SU-DHL-6 (cell line): ENCODE data around the gene GAPDH.
"Not testable (repeated sequence)": the region's sequence is repeated elsewhere in the genome, so short reads cannot be mapped to it uniquely, and the experiment has no call there.

Experiments
- H2AFZ ChIP-seq: fragments of 200-600 bp; sonication (generic); 2 replicates; pipeline ENCODE4 v1.6.1; 2014; ENCODE audit warnings: low read depth, mild to moderate bottlenecking, moderate library complexity, mixed read lengths, antibody characterized with exemption, low read length; ENCODE audit not compliant: severe bottlenecking
- H3F3A ChIP-seq: fragments of 200-600 bp; shearing (Covaris generic); 2 replicates; pipeline ENCODE4 v1.6.0; 2016; ENCODE audit warnings: antibody characterized with exemption, mild to moderate bottlenecking; ENCODE audit not compliant: insufficient read depth
- H3K27ac ChIP-seq: fragments of 200-600 bp; sonication (generic); 2 replicates; pipeline ENCODE4 v1.5.1; 2016; ENCODE audit warnings: low read depth, mild to moderate bottlenecking, low read length, moderate library complexity, mixed read lengths
- H3K27me3 ChIP-seq: fragments of 200-600 bp; sonication (generic), shearing (Covaris generic); 2 replicates; pipeline ENCODE4 v1.6.0; 2014; ENCODE audit warnings: mild to moderate bottlenecking, low read length
- H3K36me3 ChIP-seq: fragments of 200-600 bp; sonication (generic); 2 replicates; pipeline ENCODE4 v1.6.1; 2014; ENCODE audit warnings: mild to moderate bottlenecking, low read length, mixed read lengths
- H3K4me2 ChIP-seq: fragments of 300-600, 200-600 bp; shearing (Covaris generic), sonication (generic); 2 replicates; pipeline ENCODE4 v1.6.0; 2014; ENCODE audit warnings: low read length, low read depth, mild to moderate bottlenecking; ENCODE audit not compliant: poor library complexity, severe bottlenecking
- H3K4me3 ChIP-seq: fragments of 200-600 bp; sonication (generic); 2 replicates; pipeline ENCODE4 v1.5.1; 2014; ENCODE audit warnings: antibody characterized with exemption, low read length, mild to moderate bottlenecking, mixed read lengths; ENCODE audit not compliant: insufficient read depth, poor library complexity, severe bottlenecking
- H3K79me2 ChIP-seq: fragments of 200-600 bp; sonication (generic); 2 replicates; pipeline ENCODE4 v1.6.1; 2014; ENCODE audit warnings: mild to moderate bottlenecking, low read length, moderate library complexity; ENCODE audit not compliant: insufficient read depth
- H3K9ac ChIP-seq: fragments of 200-600 bp; sonication (generic); 2 replicates; pipeline ENCODE4 v1.7.0; 2014; ENCODE audit warnings: mild to moderate bottlenecking, low read length
- H3K9me2 ChIP-seq: fragments of 200-600 bp; sonication (generic); replicated peaks from 2 replicates; pipeline ENCODE4 v1.6.1; 2014; ENCODE audit warnings: low read length; ENCODE audit not compliant: insufficient read depth
- H3K9me3 ChIP-seq: fragments of 200-600 bp; sonication (generic); 2 replicates; pipeline ENCODE4 v1.6.1; 2014; ENCODE audit warnings: low read length, mixed read lengths; ENCODE audit not compliant: insufficient read depth
- H4K20me1 ChIP-seq: fragments of 200-600 bp; sonication (generic); 2 replicates; pipeline ENCODE4 v1.6.1; 2014; ENCODE audit warnings: low read depth, mild to moderate bottlenecking, antibody characterized with exemption, low read length, moderate library complexity, mixed read lengths
- CTCF ChIP-seq: fragments of 200-600 bp; sonication (generic); IDR thresholded peaks from one replicate; pipeline ENCODE4 v1.5.1; 2017; ENCODE audit warnings: antibody characterized with exemption, mild to moderate bottlenecking, low read length, moderate library complexity; ENCODE audit not compliant: insufficient read depth, poor library complexity, severe bottlenecking
- EZH2phosphoT487 ChIP-seq: fragments of 200-600 bp; sonication (generic), shearing (Covaris generic); conservative IDR thresholded peaks from 2 replicates; pipeline ENCODE4 v1.6.1; 2018; ENCODE audit warnings: mild to moderate bottlenecking, antibody characterized with exemption, low read length, moderate library complexity, mixed read lengths

The GAPDH gene

GRCh38 chr12:6555018-6555691 lies 20.8 kb downstream of the GAPDH start:
- H3K27me3 ChIP-seq = no peaks in the 10 kb centered on the region
- H3K9me2 ChIP-seq = no peaks in the 10 kb centered on the region
- no peaks in the 10 kb centered on the region for H3K36me3 ChIP-seq
- peaks cover 45% of the 10 kb centered on the region for H3K79me2 ChIP-seq
- H4K20me1 ChIP-seq = peaks cover 2% of the 10 kb centered on the region; the same call in 1 of the 2 replicates
- H3K9ac ChIP-seq = peak overlapping the region; percentile 76
- peak overlapping the region; percentile 68 for H3K4me3 ChIP-seq
- H3K27ac ChIP-seq = peak overlapping the region; percentile 66
- TF ChIP-seq CTCF (no peak), EZH2phosphoT487 (no peak)
- no peak overlapping the region for H2AFZ ChIP-seq
- H3K9me3 ChIP-seq = no peaks in the 10 kb centered on the region
- H3K4me2 ChIP-seq = peak overlapping the region; percentile 90
- peaks cover 24% of the 10 kb centered on the region for H3F3A ChIP-seq

GRCh38 chr12:6556496-6556817 lies 22.1 kb downstream of the GAPDH start:
- not testable (repeated sequence) for H4K20me1 ChIP-seq, H3K4me3 ChIP-seq, H3K27me3 ChIP-seq, H3K9me2 ChIP-seq, H3K27ac ChIP-seq, H3K9me3 ChIP-seq, H2AFZ ChIP-seq, H3K36me3 ChIP-seq, H3K9ac ChIP-seq
- Histone ChIP-seq H3F3A (peaks cover 24% of the 10 kb centered on the region), H3K4me2 (peak overlapping the region; percentile 90), H3K79me2 (peaks cover 38% of the 10 kb centered on the region)

GRCh38 chr12:6556857-6557256 lies 22.5 kb downstream of the GAPDH start:
- Histone ChIP-seq H3K9me3 (no peaks in the 10 kb centered on the region), H3K9ac (no peak overlapping the region), H4K20me1 (peaks cover 2% of the 10 kb centered on the region; the same call in 1 of the 2 replicates), H3K4me2 (no peak overlapping the region), H3K9me2 (no peaks in the 10 kb centered on the region), H3F3A (peaks cover 24% of the 10 kb centered on the region), H3K79me2 (peaks cover 34% of the 10 kb centered on the region), H3K4me3 (no peak overlapping the region), H2AFZ (no peak overlapping the region), H3K27me3 (no peaks in the 10 kb centered on the region), H3K27ac (no peak overlapping the region), H3K36me3 (0 out of 2 replicates have a peak, but pooled peaks cover 6% of the 10 kb centered on the region)
- TF ChIP-seq CTCF = no peak
- TF ChIP-seq EZH2phosphoT487 = no peak

- peaks cover 24% of the 10 kb centered on the region for H3F3A ChIP-seq
- H3K27ac ChIP-seq, H3K9ac ChIP-seq: not testable (repeated sequence)
These were observed 23.9 kb downstream of the GAPDH start for GRCh38 chr12:6558014-6558760.

More at GRCh38 chr12:6558014-6558760, 23.9 kb downstream of the GAPDH start:
- H3K9me2 ChIP-seq, H3K9me3 ChIP-seq, H2AFZ ChIP-seq, H3K4me2 ChIP-seq, H3K27me3 ChIP-seq, H4K20me1 ChIP-seq, H3K4me3 ChIP-seq: not testable (repeated sequence)
- peaks cover 16% of the 10 kb centered on the region; the same call in 1 of the 2 replicates for H3K36me3 ChIP-seq
- peak; percentile 27 for TF ChIP-seq CTCF
- H3K79me2 ChIP-seq = peaks cover 25% of the 10 kb centered on the region
